CD4-positive, alpha-beta T cell (primary cell): ENCODE measurements around the gene ADAMTS18. TPM values are rescaled to one million over a fixed set of nuclear protein-coding genes. Genes with fewer than 3 reads are reported as not detected.

Experiments used
- ATAC-seq: fragments of 200-7000 bp; cut with Tn5 transposase; one replicate; pipeline ENCODE4 v1.10.0; 2022; ENCODE audit warnings: mild to moderate bottlenecking; ENCODE audit not compliant: poor library complexity
- CTCF ChIA-PET: fragments of 350-600 bp; sonication (Branson Sonifier 250); formaldehyde crosslinking; loops from one replicate; lab custom pipeline; 2021; ENCODE audit warnings: antibody characterized with exemption, inconsistent platforms; lab: Charles Lee
- POLR2A ChIA-PET: fragments of 350-600 bp; sonication (Branson Sonifier 250); formaldehyde crosslinking; loops from one replicate; lab custom pipeline; 2021; ENCODE audit warnings: antibody characterized with exemption, inconsistent platforms; lab: Charles Lee
- DNase-seq, 14 experiments: peaks; one replicate each; pipeline ENCODE4 v3.0.0-alpha.2; 2013 to 2020; ENCODE audit warnings: mixed read lengths in 2 of 14
- H3K27ac ChIP-seq, 2 donors: one replicate each; pipeline versions ENCODE4 v1.5.1 to v1.7.0; 2013; ENCODE audit warnings: low read length in 2 of 2, low read depth in 1 of 2, mild to moderate bottlenecking in 1 of 2
- H3K27me3 ChIP-seq, 2 experiments: 1 replicate in 1 of 2; 2 replicates in 1 of 2; pipeline versions ENCODE4 v1.6.1 to v1.7.0; 2013; ENCODE audit warnings: low read length in 2 of 2, control low read depth in 1 of 2, mild to moderate bottlenecking in 1 of 2, moderate library complexity in 1 of 2; ENCODE audit not compliant: insufficient read depth in 2 of 2, control insufficient read depth in 1 of 2
- H3K36me3 ChIP-seq: one replicate; pipeline ENCODE4 v1.6.1; 2013; ENCODE audit warnings: low read length, control low read depth; ENCODE audit not compliant: insufficient read depth
- H3K4me1 ChIP-seq: one replicate; pipeline ENCODE4 v1.6.1; 2013; ENCODE audit warnings: low read length, control low read depth; ENCODE audit not compliant: insufficient read depth
- H3K4me3 ChIP-seq: one replicate; pipeline ENCODE4 v1.5.1; 2013; ENCODE audit warnings: mild to moderate bottlenecking, low read length, moderate library complexity
- H3K9me3 ChIP-seq, 2 experiments: 1 replicate in 1 of 2; 2 replicates in 1 of 2; pipeline versions ENCODE4 v1.6.1 to v1.7.0; 2013; ENCODE audit warnings: low read length in 2 of 2, mild to moderate bottlenecking in 2 of 2, control low read depth in 1 of 2, moderate library complexity in 1 of 2; ENCODE audit not compliant: control insufficient read depth in 1 of 2, insufficient read depth in 1 of 2
- H3K27ac Mint-ChIP-seq: one replicate; pipeline ENCODE4 v1.8.0; 2020; ENCODE audit warnings: mixed read lengths
- H3K27me3 Mint-ChIP-seq: one replicate; pipeline ENCODE4 v1.8.0; 2021; ENCODE audit warnings: mixed read lengths
- H3K36me3 Mint-ChIP-seq: one replicate; pipeline ENCODE4 v1.8.0; 2021; ENCODE audit warnings: low read depth, mixed read lengths
- H3K4me1 Mint-ChIP-seq: one replicate; pipeline ENCODE4 v1.8.0; 2021; ENCODE audit warnings: low read depth, mixed read lengths
- H3K4me3 Mint-ChIP-seq: one replicate; pipeline ENCODE4 v1.8.0; 2020; ENCODE audit warnings: mild to moderate bottlenecking, mixed read lengths
- H3K9me3 Mint-ChIP-seq: one replicate; pipeline ENCODE4 v1.8.0; 2020; ENCODE audit warnings: mixed read lengths
- intact Hi-C, 2 experiments: fragments of 100-400 bp; cut with DNase I in 1 of 2; cut with micrococcal nuclease in 1 of 2; formaldehyde crosslinking; loops; one replicate each; pipeline versions ENCODE4 v1.15.1 to v1.9.0; 2023 to 2025; cut with DNase I, micrococcal nuclease
- total RNA-seq, 174 experiments: library from RNA in 2 of 174; stranded (reverse) in 2 of 174; gene quantifications; one replicate each; pipeline ENCODE4 v1.2.3 and lab custom pipeline; 2021 to 2026
- TF ChIP-seq, protein P1 (sequence below): fragments of 200-600 bp; IDR thresholded peaks from one replicate; pipeline ENCODE4 v1.8.0; 2022; ENCODE audit warnings: antibody characterized with exemption, mild to moderate bottlenecking

The ADAMTS18 gene
- total RNA-seq, 2 experiments from 2014 or later, result not detected

DNA sequence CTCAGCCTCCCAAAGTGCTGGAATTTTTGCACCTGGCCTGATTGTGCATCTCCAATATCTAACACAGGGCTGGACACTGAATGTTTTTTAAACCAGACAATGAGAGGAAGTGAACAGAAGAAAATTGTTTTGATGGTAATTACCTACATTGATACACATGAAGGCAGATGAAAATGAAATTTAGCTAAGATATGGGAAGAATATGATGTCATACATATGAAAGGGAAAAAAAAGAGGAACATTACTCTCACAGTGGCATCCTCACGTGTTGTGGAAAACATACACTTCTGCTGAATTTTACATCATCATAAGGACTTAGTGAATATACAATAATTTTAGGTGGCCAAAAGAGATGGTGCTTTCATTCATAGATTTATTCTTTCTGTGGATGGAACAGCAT lies 124.0 kb downstream of the ADAMTS18 start:
- Histone ChIP-seq H3K4me3 (no peak overlapping the region), H3K27me3 (no peaks in the 10 kb centered on the region), H3K4me1 (no peaks in the 10 kb centered on the region), H3K27ac (no peak overlapping the region), H3K9me3 (no peaks in the 10 kb centered on the region), H3K36me3 (no peaks in the 10 kb centered on the region)
- ChIA-PET POLR2A (no interaction called here), CTCF (no interaction called here)
- intact Hi-C loops, result no loop called here
- no peak for ATAC-seq
- H3K27me3 Mint-ChIP-seq, result no peaks in the 10 kb centered on the region
- H3K9me3 Mint-ChIP-seq, result no peaks in the 10 kb centered on the region
- no peaks in the 10 kb centered on the region for H3K36me3 Mint-ChIP-seq
- H3K4me1 Mint-ChIP-seq, result no peaks in the 10 kb centered on the region
- H3K27ac Mint-ChIP-seq, result no peak overlapping the region
- TF ChIP-seq, protein P1, sequence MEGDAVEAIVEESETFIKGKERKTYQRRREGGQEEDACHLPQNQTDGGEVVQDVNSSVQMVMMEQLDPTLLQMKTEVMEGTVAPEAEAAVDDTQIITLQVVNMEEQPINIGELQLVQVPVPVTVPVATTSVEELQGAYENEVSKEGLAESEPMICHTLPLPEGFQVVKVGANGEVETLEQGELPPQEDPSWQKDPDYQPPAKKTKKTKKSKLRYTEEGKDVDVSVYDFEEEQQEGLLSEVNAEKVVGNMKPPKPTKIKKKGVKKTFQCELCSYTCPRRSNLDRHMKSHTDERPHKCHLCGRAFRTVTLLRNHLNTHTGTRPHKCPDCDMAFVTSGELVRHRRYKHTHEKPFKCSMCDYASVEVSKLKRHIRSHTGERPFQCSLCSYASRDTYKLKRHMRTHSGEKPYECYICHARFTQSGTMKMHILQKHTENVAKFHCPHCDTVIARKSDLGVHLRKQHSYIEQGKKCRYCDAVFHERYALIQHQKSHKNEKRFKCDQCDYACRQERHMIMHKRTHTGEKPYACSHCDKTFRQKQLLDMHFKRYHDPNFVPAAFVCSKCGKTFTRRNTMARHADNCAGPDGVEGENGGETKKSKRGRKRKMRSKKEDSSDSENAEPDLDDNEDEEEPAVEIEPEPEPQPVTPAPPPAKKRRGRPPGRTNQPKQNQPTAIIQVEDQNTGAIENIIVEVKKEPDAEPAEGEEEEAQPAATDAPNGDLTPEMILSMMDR, result no peak
- DNase-seq, result no peak
- no peak overlapping the region for H3K4me3 Mint-ChIP-seq

DNA sequence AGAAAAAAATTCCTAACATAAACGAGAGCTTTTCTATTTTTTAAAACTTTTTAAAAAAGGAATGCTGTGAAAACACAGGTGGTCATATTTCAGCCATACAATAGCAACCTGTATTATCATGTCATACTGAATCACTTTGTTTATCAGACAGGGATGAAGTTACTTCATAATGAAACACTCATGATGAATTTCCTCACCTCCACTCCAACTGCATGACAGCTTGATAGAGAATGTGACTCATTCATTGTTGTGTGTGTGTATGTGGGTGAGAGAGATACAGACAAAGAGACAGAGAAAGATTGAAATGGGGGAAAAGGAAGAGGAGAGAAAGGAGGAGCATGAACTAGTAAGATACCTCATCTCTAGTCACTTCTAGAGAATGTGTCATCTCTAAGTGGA lies 126.7 kb downstream of the ADAMTS18 start:
- intact Hi-C loops, result no loop called here

DNA sequence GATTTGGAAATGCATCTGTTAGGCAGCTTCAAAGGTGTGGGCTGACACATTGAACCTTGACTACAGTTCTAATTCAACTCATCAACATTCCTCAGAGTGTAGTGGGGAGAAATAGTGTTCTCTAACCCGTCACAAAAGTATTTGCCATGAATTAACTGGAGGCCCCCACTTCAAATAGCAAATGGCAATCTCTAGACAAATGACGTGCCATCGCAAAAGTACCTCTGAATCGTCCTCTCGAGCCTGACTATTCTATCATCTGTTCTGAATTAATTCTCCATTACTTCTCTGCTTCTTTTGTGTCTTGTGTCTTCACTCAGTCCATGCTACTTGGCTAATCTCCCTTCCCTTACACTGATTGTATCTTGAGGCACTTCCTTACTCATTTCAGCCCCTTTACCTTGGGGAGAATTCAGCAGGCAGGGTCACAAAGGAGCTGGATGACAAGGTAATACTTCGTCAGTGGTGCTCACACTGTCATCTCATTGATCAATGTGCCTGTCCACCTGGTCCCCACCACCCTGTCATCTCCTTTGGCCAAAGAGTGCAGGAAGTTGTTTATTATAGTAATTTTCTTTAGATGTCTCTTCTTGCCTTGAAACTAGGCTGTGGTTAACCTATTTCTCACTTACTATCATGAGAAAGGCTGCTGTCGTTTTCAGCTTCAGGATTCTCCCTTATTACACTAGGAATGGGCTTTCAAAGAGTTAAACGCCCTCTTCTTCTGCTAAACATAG lies 127.2 kb downstream of the ADAMTS18 start:
- Histone ChIP-seq H3K27me3 (no peaks in the 10 kb centered on the region), H3K9me3 (no peaks in the 10 kb centered on the region), H3K27ac (no peak overlapping the region), H3K4me3 (no peak overlapping the region), H3K4me1 (no peaks in the 10 kb centered on the region), H3K36me3 (no peaks in the 10 kb centered on the region)
- H3K27ac Mint-ChIP-seq, result no peak overlapping the region
- intact Hi-C loops, result no loop called here
- CTCF ChIA-PET, result no interaction called here
- ATAC-seq (no peak), DNase-seq (no peak)
- TF ChIP-seq, protein P1, result no peak
- no peaks in the 10 kb centered on the region for H3K4me1 Mint-ChIP-seq
- H3K36me3 Mint-ChIP-seq, result no peaks in the 10 kb centered on the region
- POLR2A ChIA-PET, result no interaction called here
- H3K9me3 Mint-ChIP-seq, result no peaks in the 10 kb centered on the region
- H3K4me3 Mint-ChIP-seq, result no peak overlapping the region
- H3K27me3 Mint-ChIP-seq, result no peaks in the 10 kb centered on the region

More for the DNA sequence above, 126.7 kb downstream of the ADAMTS18 start:
- Mint-ChIP-seq H3K9me3 (no peaks in the 10 kb centered on the region), H3K4me3 (no peak overlapping the region), H3K4me1 (no peaks in the 10 kb centered on the region), H3K27ac (no peak overlapping the region), H3K27me3 (no peaks in the 10 kb centered on the region), H3K36me3 (no peaks in the 10 kb centered on the region)
- no peaks in the 10 kb centered on the region for H3K9me3 ChIP-seq
- no peak overlapping the region for H3K4me3 ChIP-seq
- H3K4me1 ChIP-seq, result no peaks in the 10 kb centered on the region
- ChIA-PET CTCF (no interaction called here), POLR2A (no interaction called here)
- no peak for ATAC-seq
- no peaks in the 10 kb centered on the region for H3K27me3 ChIP-seq
- no peak for DNase-seq
- TF ChIP-seq, protein P1, result no peak
- no peaks in the 10 kb centered on the region for H3K36me3 ChIP-seq
- no peak overlapping the region for H3K27ac ChIP-seq
